IPS DF 6.9 (cell line): ENCODE measurements around the gene CNTFR.

ENCODE experiments used
- DNase-seq: peaks from one replicate; pipeline ENCODE4 v3.0.0-alpha.2; 2013; ENCODE audit warnings: low read depth, low spot score
- H3K27ac ChIP-seq: one replicate; pipeline ENCODE4 v1.5.1; 2013; ENCODE audit warnings: low read length, control low read depth
- H3K27me3 ChIP-seq: 2 replicates; pipeline ENCODE4 v1.6.1; 2013; ENCODE audit warnings: mild to moderate bottlenecking, low read length; ENCODE audit not compliant: control insufficient read depth, insufficient read depth
- H3K36me3 ChIP-seq: 2 replicates; pipeline ENCODE4 v1.6.1; 2013; ENCODE audit warnings: low read length; ENCODE audit not compliant: control insufficient read depth, insufficient read depth
- H3K4me1 ChIP-seq: 2 replicates; pipeline ENCODE4 v1.6.1; 2013; ENCODE audit warnings: low read length; ENCODE audit not compliant: control insufficient read depth, insufficient read depth
- H3K4me3 ChIP-seq: 2 replicates; pipeline ENCODE4 v1.5.1; 2013; ENCODE audit warnings: mild to moderate bottlenecking, low read length
- H3K9me3 ChIP-seq: 2 replicates; pipeline ENCODE4 v1.6.1; 2013; ENCODE audit warnings: low read length, inconsistent platforms; ENCODE audit not compliant: control insufficient read depth, insufficient read depth
- WGBS: extraction: QIAGEN DNeasy Blood & Tissue Kit; methylation state at CpG from one replicate; pipeline ENCODE4 v1.1.7; 2013; ENCODE audit warnings: mixed read lengths, missing lambda C conversion rate; ENCODE audit not compliant: insufficient read length, insufficient coverage; 5-methylcytosine and 5-hydroxymethylcytosine counted together

Gene CNTFR

GRCh38 chr9:34578241-34579103 is 11.1 kb downstream of the CNTFR start:
- Histone ChIP-seq H3K27me3 (peaks cover 27% of the 10 kb centered on the region), H3K4me3 (peak overlapping the region; percentile 34; the same call in 1 of the 2 replicates), H3K27ac (no peak overlapping the region), H3K4me1 (peaks cover 12% of the 10 kb centered on the region), H3K36me3 (no peaks in the 10 kb centered on the region), H3K9me3 (no peaks in the 10 kb centered on the region)
- WGBS, result no CpG with 5 or more reads among the region's 28 CpGs
- DNase-seq, result no peak

- no peak for DNase-seq
- H3K27me3 ChIP-seq, result peaks cover 27% of the 10 kb centered on the region
These were observed 11.9 kb downstream of the CNTFR start for GRCh38 chr9:34577400-34578240.

GRCh38 chr9:34576597-34577399 is 12.7 kb downstream of the CNTFR start:
- peaks cover 27% of the 10 kb centered on the region for H3K27me3 ChIP-seq
- H3K27ac ChIP-seq, result no peak overlapping the region
- no CpG with 5 or more reads among the region's 14 CpGs for WGBS
- H3K4me3 ChIP-seq, result no peak overlapping the region
- no peak for DNase-seq
- no peaks in the 10 kb centered on the region for H3K36me3 ChIP-seq
- H3K9me3 ChIP-seq, result no peaks in the 10 kb centered on the region
- peaks cover 12% of the 10 kb centered on the region for H3K4me1 ChIP-seq

More at GRCh38 chr9:34577400-34578240, 11.9 kb downstream of the CNTFR start:
- Histone ChIP-seq H3K9me3 (no peaks in the 10 kb centered on the region), H3K4me3 (peak overlapping the region; percentile 34; the same call in 1 of the 2 replicates), H3K27ac (no peak overlapping the region), H3K36me3 (no peaks in the 10 kb centered on the region), H3K4me1 (peaks cover 12% of the 10 kb centered on the region)
- WGBS, result no CpG with 5 or more reads among the region's 62 CpGs

GRCh38 chr9:34575862-34576596 is 13.5 kb downstream of the CNTFR start:
- H3K9me3 ChIP-seq, result no peaks in the 10 kb centered on the region
- H3K4me3 ChIP-seq, result no peak overlapping the region
- peaks cover 27% of the 10 kb centered on the region for H3K27me3 ChIP-seq
- peaks cover 12% of the 10 kb centered on the region for H3K4me1 ChIP-seq
- DNase-seq, result no peak
- WGBS, result no CpG with 5 or more reads among the region's 21 CpGs
- no peak overlapping the region for H3K27ac ChIP-seq
- no peaks in the 10 kb centered on the region for H3K36me3 ChIP-seq

GRCh38 chr9:34575241-34575640 is 14.3 kb downstream of the CNTFR start:
- WGBS, result no CpG with 5 or more reads among the region's 8 CpGs
- Histone ChIP-seq H3K4me1 (peaks cover 12% of the 10 kb centered on the region), H3K36me3 (no peaks in the 10 kb centered on the region), H3K27me3 (peaks cover 24% of the 10 kb centered on the region), H3K27ac (no peak overlapping the region), H3K4me3 (no peak overlapping the region), H3K9me3 (no peaks in the 10 kb centered on the region)
- DNase-seq, result no peak

- Histone ChIP-seq H3K27me3 (peaks cover 20% of the 10 kb centered on the region), H3K4me1 (peaks cover 12% of the 10 kb centered on the region), H3K27ac (no peak overlapping the region), H3K9me3 (no peaks in the 10 kb centered on the region), H3K4me3 (no peak overlapping the region), H3K36me3 (no peaks in the 10 kb centered on the region)
- DNase-seq, result no peak
- no CpG with 5 or more reads among the region's 12 CpGs for WGBS
These were observed 15.0 kb downstream of the CNTFR start for GRCh38 chr9:34574571-34574970.

- no peak for DNase-seq
- Histone ChIP-seq H3K4me3 (no peak overlapping the region), H3K27me3 (peaks cover 13% of the 10 kb centered on the region), H3K27ac (no peak overlapping the region), H3K9me3 (no peaks in the 10 kb centered on the region), H3K36me3 (no peaks in the 10 kb centered on the region), H3K4me1 (peaks cover 13% of the 10 kb centered on the region)
- WGBS, result no CpG with 5 or more reads among the region's 17 CpGs
These were observed 15.8 kb downstream of the CNTFR start for GRCh38 chr9:34573599-34574325.

GRCh38 chr9:34572628-34573027 is 16.9 kb downstream of the CNTFR start:
- no CpG with 5 or more reads among the region's 6 CpGs for WGBS
- H3K4me3 ChIP-seq, result no peak overlapping the region
- H3K4me1 ChIP-seq, result peaks cover 19% of the 10 kb centered on the region
- H3K9me3 ChIP-seq, result no peaks in the 10 kb centered on the region
- H3K27me3 ChIP-seq, result peaks cover 7% of the 10 kb centered on the region; the same call in 1 of the 2 replicates
- DNase-seq, result no peak
- H3K27ac ChIP-seq, result no peak overlapping the region
- no peaks in the 10 kb centered on the region for H3K36me3 ChIP-seq

GRCh38 chr9:34572092-34572491 is 17.4 kb downstream of the CNTFR start:
- Histone ChIP-seq H3K4me3 (no peak overlapping the region), H3K27ac (no peak overlapping the region), H3K9me3 (no peaks in the 10 kb centered on the region), H3K36me3 (no peaks in the 10 kb centered on the region), H3K4me1 (peaks cover 17% of the 10 kb centered on the region), H3K27me3 (peaks cover 3% of the 10 kb centered on the region; the same call in 1 of the 2 replicates)
- no peak for DNase-seq
